Parathyroid adenoma (tissue), 2 donors: ENCODE data around the gene IMMP2L.

Experiments
- H2AFZ ChIP-seq: fragments of 300-600 bp; sonication (generic); one replicate; pipeline ENCODE4 v1.7.0; 2017; ENCODE audit warnings: antibody characterized with exemption, mild to moderate bottlenecking
- H3K27ac ChIP-seq: fragments of 300-600 bp; sonication (generic); one replicate; pipeline ENCODE4 v1.7.0; 2017
- H3K27me3 ChIP-seq: fragments of 300-600 bp; sonication (generic); one replicate; pipeline ENCODE4 v1.7.0; 2017; ENCODE audit warnings: low read length; ENCODE audit not compliant: control insufficient read depth, insufficient read depth
- H3K36me3 ChIP-seq: fragments of 300-600 bp; sonication (generic); one replicate; pipeline ENCODE4 v1.7.0; 2017; ENCODE audit warnings: low read length; ENCODE audit not compliant: control insufficient read depth, insufficient read depth
- H3K4me1 ChIP-seq: fragments of 300-600 bp; sonication (generic); one replicate; pipeline ENCODE4 v1.7.0; 2017; ENCODE audit warnings: control low read depth
- H3K4me2 ChIP-seq: fragments of 300-600 bp; sonication (generic); one replicate; pipeline ENCODE4 v1.7.0; 2017; ENCODE audit warnings: low read length
- H3K4me3 ChIP-seq: fragments of 300-600 bp; sonication (generic); one replicate; pipeline ENCODE4 v1.7.0; 2017; ENCODE audit warnings: low read depth, low read length
- H3K79me2 ChIP-seq: fragments of 300-600 bp; sonication (generic); one replicate; pipeline ENCODE4 v1.7.0; 2017; ENCODE audit warnings: control low read depth
- H3K9ac ChIP-seq: fragments of 300-600 bp; sonication (generic); one replicate; pipeline ENCODE4 v1.7.0; 2017; ENCODE audit warnings: mild to moderate bottlenecking
- H3K9me3 ChIP-seq: fragments of 300-600 bp; sonication (generic); one replicate; pipeline ENCODE4 v1.7.0; 2017; ENCODE audit warnings: low read length; ENCODE audit not compliant: control insufficient read depth
- TF ChIP-seq, protein P1 (sequence below): fragments of 300-600 bp; sonication (generic); IDR thresholded peaks from one replicate; pipeline ENCODE4 v1.7.0; 2017; ENCODE audit warnings: antibody characterized with exemption, mild to moderate bottlenecking
- donor health status: primary hyperparathyroidism.

Gene IMMP2L

DNA sequence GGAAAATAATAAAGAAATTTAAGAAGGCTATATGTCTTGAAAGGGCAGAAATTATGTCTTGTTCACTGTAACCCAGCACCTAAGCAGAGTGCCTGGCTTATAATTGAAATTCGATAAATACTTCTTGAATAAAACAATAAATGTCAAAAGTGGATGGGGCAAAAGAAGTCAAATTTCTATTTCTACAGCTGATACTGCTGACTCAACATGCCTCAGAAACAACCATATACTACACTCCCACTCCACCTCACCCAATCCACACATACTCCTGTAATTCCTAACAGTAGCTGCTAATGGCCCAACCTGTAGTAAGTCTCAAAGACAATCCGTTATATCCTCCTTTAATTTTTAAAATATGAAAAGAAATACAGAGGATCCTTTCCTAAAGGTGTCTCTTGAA lies 519.5 kb downstream of the IMMP2L start:
- H3K9ac ChIP-seq = no peak overlapping the region
- no peak overlapping the region for H3K27ac ChIP-seq
- no peak overlapping the region for H3K4me2 ChIP-seq
- H3K9me3 ChIP-seq = no peaks in the 10 kb centered on the region
- H3K79me2 ChIP-seq = no peaks in the 10 kb centered on the region
- TF ChIP-seq, protein P1, sequence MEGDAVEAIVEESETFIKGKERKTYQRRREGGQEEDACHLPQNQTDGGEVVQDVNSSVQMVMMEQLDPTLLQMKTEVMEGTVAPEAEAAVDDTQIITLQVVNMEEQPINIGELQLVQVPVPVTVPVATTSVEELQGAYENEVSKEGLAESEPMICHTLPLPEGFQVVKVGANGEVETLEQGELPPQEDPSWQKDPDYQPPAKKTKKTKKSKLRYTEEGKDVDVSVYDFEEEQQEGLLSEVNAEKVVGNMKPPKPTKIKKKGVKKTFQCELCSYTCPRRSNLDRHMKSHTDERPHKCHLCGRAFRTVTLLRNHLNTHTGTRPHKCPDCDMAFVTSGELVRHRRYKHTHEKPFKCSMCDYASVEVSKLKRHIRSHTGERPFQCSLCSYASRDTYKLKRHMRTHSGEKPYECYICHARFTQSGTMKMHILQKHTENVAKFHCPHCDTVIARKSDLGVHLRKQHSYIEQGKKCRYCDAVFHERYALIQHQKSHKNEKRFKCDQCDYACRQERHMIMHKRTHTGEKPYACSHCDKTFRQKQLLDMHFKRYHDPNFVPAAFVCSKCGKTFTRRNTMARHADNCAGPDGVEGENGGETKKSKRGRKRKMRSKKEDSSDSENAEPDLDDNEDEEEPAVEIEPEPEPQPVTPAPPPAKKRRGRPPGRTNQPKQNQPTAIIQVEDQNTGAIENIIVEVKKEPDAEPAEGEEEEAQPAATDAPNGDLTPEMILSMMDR = no peak
- H3K4me1 ChIP-seq = no peaks in the 10 kb centered on the region
- H3K36me3 ChIP-seq = no peaks in the 10 kb centered on the region
- no peaks in the 10 kb centered on the region for H3K27me3 ChIP-seq
- H2AFZ ChIP-seq = no peak overlapping the region
- H3K4me3 ChIP-seq = no peak overlapping the region

DNA sequence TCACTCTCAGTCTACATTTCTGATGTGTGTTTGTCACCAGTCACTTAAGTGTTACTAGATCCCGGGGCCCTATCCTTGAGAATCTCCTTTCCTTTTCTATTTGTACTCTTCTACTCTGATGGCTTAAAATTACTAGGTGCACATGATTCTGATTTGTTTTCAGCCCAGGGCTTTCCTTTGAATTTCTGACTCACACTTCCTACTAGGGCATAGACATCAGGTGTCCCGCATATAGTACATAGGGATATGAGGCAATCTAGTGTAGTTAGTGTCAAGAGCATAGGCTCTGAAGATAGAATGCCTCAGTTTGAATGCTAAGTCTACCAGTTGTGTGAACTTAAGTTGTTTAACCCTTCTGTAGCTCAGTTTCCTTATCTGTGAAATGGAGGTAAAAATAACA lies 520.7 kb downstream of the IMMP2L start:
- TF ChIP-seq, protein P1 = no peak
- Histone ChIP-seq H3K4me2 (no peak overlapping the region), H2AFZ (no peak overlapping the region), H3K9ac (no peak overlapping the region), H3K27ac (no peak overlapping the region), H3K4me3 (no peak overlapping the region), H3K27me3 (no peaks in the 10 kb centered on the region), H3K9me3 (no peaks in the 10 kb centered on the region), H3K36me3 (no peaks in the 10 kb centered on the region), H3K79me2 (no peaks in the 10 kb centered on the region), H3K4me1 (no peaks in the 10 kb centered on the region)

DNA sequence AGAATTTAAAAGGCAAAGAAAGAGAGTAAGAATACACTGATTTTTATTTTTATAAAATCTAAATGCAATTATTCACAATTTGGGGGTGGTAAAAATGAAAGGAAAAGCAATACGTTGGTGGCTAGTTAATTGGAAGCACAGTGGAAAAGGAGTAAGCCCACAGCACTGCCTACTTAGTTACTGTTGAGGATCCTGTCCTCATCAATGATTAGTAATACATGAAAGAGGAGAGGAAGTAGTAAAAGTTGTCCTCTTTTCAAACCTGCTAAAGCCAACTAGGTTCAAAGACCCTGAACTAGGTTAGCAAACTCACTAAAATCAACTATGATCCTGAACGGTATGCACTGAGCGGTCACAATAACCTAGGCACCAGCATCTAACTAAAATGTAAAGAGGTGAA lies 524.1 kb downstream of the IMMP2L start:
- H3K27ac ChIP-seq = no peak overlapping the region
- no peak overlapping the region for H3K4me3 ChIP-seq
- H3K79me2 ChIP-seq = no peaks in the 10 kb centered on the region
- no peaks in the 10 kb centered on the region for H3K27me3 ChIP-seq
- H3K4me1 ChIP-seq = no peaks in the 10 kb centered on the region
- H3K9ac ChIP-seq = no peak overlapping the region
- H3K4me2 ChIP-seq = no peak overlapping the region
- H3K9me3 ChIP-seq = no peaks in the 10 kb centered on the region
- no peaks in the 10 kb centered on the region for H3K36me3 ChIP-seq
- TF ChIP-seq, protein P1 = no peak
- H2AFZ ChIP-seq = no peak overlapping the region

DNA sequence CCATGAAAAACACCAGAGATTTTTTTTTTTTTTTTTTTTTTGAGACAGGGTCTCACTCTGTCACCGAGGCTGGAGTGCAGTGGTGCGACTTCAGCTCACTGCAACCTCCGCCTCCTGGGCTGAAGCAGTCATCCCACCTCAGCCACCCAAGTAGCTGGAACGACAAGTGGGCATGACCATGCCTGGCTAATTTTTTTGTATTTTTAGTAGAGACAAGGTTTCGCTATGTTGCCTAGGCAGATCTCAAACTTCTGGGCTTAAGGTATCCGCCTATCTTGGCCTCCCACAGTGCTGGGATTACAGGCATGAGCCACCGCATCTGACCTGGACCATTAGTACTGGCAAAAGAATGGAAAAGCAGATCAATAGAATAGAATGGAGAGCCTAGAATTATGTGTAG lies 530.4 kb downstream of the IMMP2L start:
- no peaks in the 10 kb centered on the region for H3K27me3 ChIP-seq
- H3K4me2 ChIP-seq = no peak overlapping the region
- H3K4me1 ChIP-seq = no peaks in the 10 kb centered on the region
- H3K36me3 ChIP-seq = no peaks in the 10 kb centered on the region
- H3K9me3 ChIP-seq = no peaks in the 10 kb centered on the region
- TF ChIP-seq, protein P1 = no peak
- H3K4me3 ChIP-seq = no peak overlapping the region
- H3K27ac ChIP-seq = no peak overlapping the region
- H2AFZ ChIP-seq = no peak overlapping the region
- no peak overlapping the region for H3K9ac ChIP-seq
- H3K79me2 ChIP-seq = no peaks in the 10 kb centered on the region

DNA sequence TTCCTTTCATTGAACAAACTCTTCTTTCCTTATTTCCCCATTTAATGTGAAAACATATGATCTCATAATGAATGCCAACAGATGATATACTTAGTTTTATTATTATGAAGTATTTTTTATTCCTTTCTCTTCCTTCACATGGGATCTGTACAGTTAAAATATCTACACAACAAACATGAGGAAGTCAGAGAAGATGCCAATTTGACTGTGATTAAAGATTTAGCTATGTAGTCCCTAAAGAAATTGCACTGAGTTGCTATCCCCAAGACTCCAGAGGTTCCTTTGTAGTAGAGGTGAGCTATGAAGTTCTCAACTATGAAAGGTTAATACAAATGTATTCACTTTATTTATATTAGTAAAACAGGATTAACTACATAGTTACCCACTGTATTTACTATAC lies 532.0 kb downstream of the IMMP2L start:
- H3K27ac ChIP-seq = no peak overlapping the region
- H3K36me3 ChIP-seq = no peaks in the 10 kb centered on the region
- H3K9me3 ChIP-seq = no peaks in the 10 kb centered on the region
- H3K79me2 ChIP-seq = no peaks in the 10 kb centered on the region
- no peak overlapping the region for H2AFZ ChIP-seq
- TF ChIP-seq, protein P1 = no peak
- H3K9ac ChIP-seq = no peak overlapping the region
- H3K27me3 ChIP-seq = no peaks in the 10 kb centered on the region
- no peak overlapping the region for H3K4me2 ChIP-seq
- no peak overlapping the region for H3K4me3 ChIP-seq
- H3K4me1 ChIP-seq = no peaks in the 10 kb centered on the region
